Psoas muscle (tissue), 8 donors: ENCODE results near the gene MCCC2. TPM values are rescaled to one million over a fixed set of nuclear protein-coding genes. Genes with fewer than 3 reads are reported as not detected.

Source experiments
- ATAC-seq, 4 donors: fragments of 200-7000 bp; cut with Tn5 transposase; one replicate each; pipeline ENCODE4 v1.9.1; 2020; ENCODE audit warnings: moderate library complexity in 3 of 4, mild to moderate bottlenecking in 2 of 4
- DNase-seq, 2 donors: peaks; one replicate each; pipeline ENCODE4 v3.0.0-alpha.2; 2020
- H3K27ac ChIP-seq: fragments of 200-600 bp; one replicate; pipeline ENCODE4 v1.8.0; 2022
- H3K27me3 ChIP-seq, 3 donors: fragments of 200-600 bp in 1 of 3; one replicate each; pipeline versions ENCODE4 v1.6.1 to v1.8.0; 2013 to 2022; ENCODE audit warnings: low read length in 2 of 3, mild to moderate bottlenecking in 2 of 3, moderate library complexity in 1 of 3; ENCODE audit not compliant: insufficient read depth in 3 of 3
- H3K36me3 ChIP-seq, 2 donors: fragments of 200-600 bp in 1 of 2; one replicate each; pipeline versions ENCODE4 v1.6.1 to v1.8.0; 2013 to 2022; ENCODE audit warnings: low read depth in 1 of 2, mild to moderate bottlenecking in 1 of 2, moderate library complexity in 1 of 2; ENCODE audit not compliant: insufficient read depth in 1 of 2
- H3K4me1 ChIP-seq: fragments of 200-600 bp; one replicate; pipeline ENCODE4 v1.8.0; 2022
- H3K4me3 ChIP-seq: fragments of 200-600 bp; one replicate; pipeline ENCODE4 v1.8.0; 2022; ENCODE audit warnings: mild to moderate bottlenecking
- H3K9me3 ChIP-seq: fragments of 200-600 bp; one replicate; pipeline ENCODE4 v1.8.0; 2022
- WGBS, 3 donors: extraction: QIAGEN DNeasy Blood & Tissue Kit; methylation state at CpG; one replicate each; pipeline versions ENCODE4 v1.1.6 to v1.1.7; 2013; 5-methylcytosine and 5-hydroxymethylcytosine counted together
- intact Hi-C, 2 donors: fragments of 100-400 bp; cut with DNase I; formaldehyde crosslinking; loops; one replicate each; pipeline versions ENCODE4 v1.11.0 to v1.14.2; 2022
- polyA plus RNA-seq, 3 donors: library from polyadenylated mRNA; stranded (reverse); fragments of 200-250 nt; gene quantifications; one replicate each; pipeline ENCODE4 v1.2.3, GENCODE V29; 2013
- total RNA-seq, 4 donors: library from RNA; stranded (reverse); fragmentation: NEBNext Ultra II Directional in 2 of 4; extraction: Animal tissue kit (Norgen Biotek cat#: 25700) in 2 of 4; gene quantifications; one replicate each; pipeline versions ENCODE4 v1.2.1 to v1.2.4, GENCODE V29; 2021 to 2023
- TF ChIP-seq, protein P1 (sequence below): fragments of 200-600 bp; IDR thresholded peaks from one replicate; pipeline ENCODE4 v1.8.0; 2022; ENCODE audit warnings: antibody characterized with exemption
- donor health status: healthy with polysubstance abuse.
- donor health status: DM: no; HTN: no; CAD: no; lungs with moderate emphysema.
- donor health status: Bipolar disorder and iron deficiency.
- donor health status: healthy.
- donor health status: DM: yes; HTN: yes; CAD: no.
- donor health status: DM: no; HTN: no; CAD: no.
- donor health status: DM: no; HTN: no; CAD: no.
- donor health status: DM: yes; HTN: yes; CAD: no.

The MCCC2 gene
- total and polyA plus RNA-seq, 7 donors = 24.8 to 44.0 (median 39.0) TPM

DNA sequence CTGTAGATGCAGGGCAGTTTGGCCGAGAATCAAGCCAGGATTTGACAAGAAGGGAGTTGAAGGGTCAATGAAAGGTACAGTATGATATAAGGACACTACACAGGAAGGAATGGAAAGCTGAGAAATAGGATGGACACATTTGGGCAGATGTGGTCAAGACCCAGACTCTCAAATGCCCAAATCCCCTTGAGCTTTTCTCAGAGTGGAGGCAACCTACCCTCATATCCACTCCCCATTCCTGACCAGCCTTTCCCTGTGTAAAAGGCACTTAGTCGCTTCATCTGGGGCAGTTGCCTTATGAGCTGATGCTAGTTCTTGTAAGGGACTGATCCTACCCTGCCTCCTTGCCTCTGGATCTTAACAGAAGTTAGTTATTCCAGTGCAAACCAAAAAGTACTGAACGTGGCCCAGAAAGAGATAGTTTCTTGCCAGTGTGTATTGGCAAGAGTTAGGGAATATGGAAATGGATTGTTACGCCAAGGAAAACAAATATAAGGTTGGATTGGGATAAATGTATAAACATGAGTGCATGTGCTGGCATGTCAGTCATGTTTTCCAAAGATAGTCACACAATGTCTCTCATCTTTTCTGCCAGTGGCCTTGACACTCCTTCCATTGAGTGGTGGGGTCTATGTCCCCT, 4.1 kb upstream of the MCCC2 start:
- WGBS, 3 donors = 78 to 86% (median 85%) methylated on average over 4 of the region's 4 CpGs
- ATAC-seq (no peak), DNase-seq (no peak)
- Histone ChIP-seq H3K4me3 (no peak overlapping the region), H3K27me3 (no peaks in the 10 kb centered on the region), H3K4me1 (peaks cover 3% of the 10 kb centered on the region), H3K36me3 (no peaks in the 10 kb centered on the region), H3K27ac (no peak overlapping the region), H3K9me3 (no peaks in the 10 kb centered on the region)
- intact Hi-C loops = no loop called here
- TF ChIP-seq, protein P1, sequence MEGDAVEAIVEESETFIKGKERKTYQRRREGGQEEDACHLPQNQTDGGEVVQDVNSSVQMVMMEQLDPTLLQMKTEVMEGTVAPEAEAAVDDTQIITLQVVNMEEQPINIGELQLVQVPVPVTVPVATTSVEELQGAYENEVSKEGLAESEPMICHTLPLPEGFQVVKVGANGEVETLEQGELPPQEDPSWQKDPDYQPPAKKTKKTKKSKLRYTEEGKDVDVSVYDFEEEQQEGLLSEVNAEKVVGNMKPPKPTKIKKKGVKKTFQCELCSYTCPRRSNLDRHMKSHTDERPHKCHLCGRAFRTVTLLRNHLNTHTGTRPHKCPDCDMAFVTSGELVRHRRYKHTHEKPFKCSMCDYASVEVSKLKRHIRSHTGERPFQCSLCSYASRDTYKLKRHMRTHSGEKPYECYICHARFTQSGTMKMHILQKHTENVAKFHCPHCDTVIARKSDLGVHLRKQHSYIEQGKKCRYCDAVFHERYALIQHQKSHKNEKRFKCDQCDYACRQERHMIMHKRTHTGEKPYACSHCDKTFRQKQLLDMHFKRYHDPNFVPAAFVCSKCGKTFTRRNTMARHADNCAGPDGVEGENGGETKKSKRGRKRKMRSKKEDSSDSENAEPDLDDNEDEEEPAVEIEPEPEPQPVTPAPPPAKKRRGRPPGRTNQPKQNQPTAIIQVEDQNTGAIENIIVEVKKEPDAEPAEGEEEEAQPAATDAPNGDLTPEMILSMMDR = no peak

DNA sequence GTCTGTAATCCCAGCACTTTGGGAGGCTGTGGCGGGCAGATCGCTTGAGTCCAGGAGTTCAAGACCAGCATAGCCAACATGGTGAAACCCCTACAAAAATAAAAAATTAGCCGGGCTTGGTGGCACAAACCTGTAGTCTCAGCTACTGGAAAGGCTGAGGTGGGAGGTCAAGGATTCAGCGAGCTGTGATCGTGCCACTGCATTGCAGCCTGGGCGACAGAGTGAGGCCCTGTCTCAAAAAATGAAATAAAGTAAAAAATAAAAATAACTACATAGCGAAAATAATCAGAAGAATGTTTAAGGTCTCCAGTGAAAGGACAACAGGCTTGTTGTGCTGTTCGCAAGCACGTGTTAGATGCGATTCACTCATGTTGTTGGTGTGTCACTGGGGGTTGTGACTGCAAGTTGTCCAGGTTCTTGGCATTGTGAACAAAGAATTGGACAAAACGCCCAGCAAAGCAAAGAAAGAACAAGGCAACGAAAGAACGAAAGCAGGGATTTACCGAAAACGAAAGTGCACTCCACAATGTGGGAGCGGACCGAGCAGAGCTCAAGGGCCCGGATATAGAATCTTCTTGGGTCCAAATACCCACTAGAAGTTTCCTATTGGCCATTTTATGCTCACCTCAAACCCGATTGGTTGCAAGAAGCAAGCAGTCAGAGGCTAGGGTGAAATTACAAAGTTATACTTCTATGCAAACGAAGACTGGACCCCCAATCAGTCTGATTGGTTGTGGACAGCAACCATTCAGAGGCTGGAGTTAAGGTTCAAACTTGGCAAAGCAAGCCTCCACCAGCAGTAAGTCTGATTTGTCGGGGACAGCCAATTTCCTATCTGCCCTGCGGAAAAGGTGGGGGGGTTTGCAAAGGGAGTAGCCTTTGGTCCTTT, 844 bp upstream of the MCCC2 start:
- ATAC-seq (peak in 1 of 4 donors; percentile 15), DNase-seq (no peak)
- intact Hi-C loops = no loop called here
- WGBS, 3 donors = 79 to 85% (median 82%) methylated on average over 22 of the region's 22 CpGs
- no peaks in the 10 kb centered on the region for H3K27me3 ChIP-seq
- H3K9me3 ChIP-seq = no peaks in the 10 kb centered on the region
- H3K27ac ChIP-seq = peak overlapping the region; percentile 85
- H3K36me3 ChIP-seq = peaks cover 0 to 3% of the 10 kb centered on the region in 2 donors
- H3K4me1 ChIP-seq = peaks cover 14% of the 10 kb centered on the region
- TF ChIP-seq, protein P1 = no peak
- H3K4me3 ChIP-seq = peak overlapping the region; percentile 87

DNA sequence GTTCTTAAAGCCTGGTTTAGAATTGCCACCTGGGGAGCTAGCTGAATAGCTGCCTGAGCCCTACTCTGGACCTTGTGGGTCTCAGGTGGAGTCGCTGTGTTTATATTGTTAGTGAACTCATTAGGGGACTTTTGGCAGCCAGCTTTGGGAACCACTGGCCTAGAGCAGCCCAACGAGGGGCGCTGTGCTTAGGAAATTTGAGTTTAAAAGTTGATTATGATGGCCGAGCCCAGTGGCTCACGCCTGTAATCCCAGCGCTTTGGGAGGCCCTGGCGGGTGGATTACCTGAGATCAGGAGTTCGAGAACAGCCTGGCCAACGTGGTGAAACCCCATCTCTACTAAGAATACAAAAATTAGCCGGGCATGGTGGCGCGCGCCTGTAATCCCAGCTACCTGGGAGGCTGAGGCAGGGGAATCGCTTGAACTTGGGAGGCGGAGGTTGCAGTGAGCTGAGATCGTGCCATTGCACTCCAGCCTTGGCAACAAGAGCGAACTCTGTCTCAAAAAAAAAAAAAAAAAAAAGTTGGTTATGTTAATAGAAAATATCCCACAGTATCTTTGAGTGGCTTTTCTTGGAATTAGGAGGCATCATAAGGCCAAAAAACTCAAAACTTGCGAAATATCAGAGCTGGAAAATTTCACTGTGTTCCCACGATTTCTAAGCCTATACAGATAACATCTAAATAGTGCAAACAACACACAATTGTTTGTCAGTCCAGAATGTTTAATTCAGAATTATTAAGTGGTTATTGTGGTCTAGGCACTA, 809 bp downstream of the MCCC2 start:
- Histone ChIP-seq H3K9me3 (no peaks in the 10 kb centered on the region), H3K36me3 (peaks cover 0 to 4% of the 10 kb centered on the region in 2 donors), H3K4me1 (peaks cover 14% of the 10 kb centered on the region), H3K27me3 (no peaks in the 10 kb centered on the region), H3K27ac (peak overlapping the region; percentile 85), H3K4me3 (peak overlapping the region; percentile 87)
- intact Hi-C loops = no loop called here
- no peak for DNase-seq
- TF ChIP-seq, protein P1 = no peak
- ATAC-seq = peak in 1 of 4 donors; percentile 18
- WGBS, 3 donors = 68 to 71% (median 68%) methylated on average over 19 of the region's 19 CpGs

DNA sequence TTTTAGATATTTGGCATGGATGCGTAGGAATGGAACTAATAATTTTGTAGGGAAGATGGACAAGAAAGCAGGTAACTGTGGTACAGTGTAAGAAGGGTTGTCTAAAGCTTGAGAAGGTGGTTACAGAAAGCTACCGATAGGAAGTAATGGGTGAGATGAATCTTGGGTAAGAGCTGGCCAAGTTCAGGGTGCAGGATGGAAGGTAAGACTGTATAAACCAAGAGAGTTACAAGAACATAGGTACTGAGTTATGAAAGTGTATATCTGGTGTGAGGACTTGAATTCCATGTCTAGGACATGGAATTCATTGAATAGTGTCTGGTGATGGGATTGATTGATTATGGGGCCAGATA, 1.4 kb downstream of the MCCC2 start:
- no peak overlapping the region for H3K27ac ChIP-seq
- peak overlapping the region; percentile 87 for H3K4me3 ChIP-seq
- DNase-seq (no peak), ATAC-seq (no peak)
- no peaks in the 10 kb centered on the region for H3K9me3 ChIP-seq
- TF ChIP-seq, protein P1 = no peak
- peaks cover 14% of the 10 kb centered on the region for H3K4me1 ChIP-seq
- H3K27me3 ChIP-seq = no peaks in the 10 kb centered on the region
- 96 to 99% (median 99%) methylated on average over 2 of the region's 2 CpGs for WGBS, 3 donors
- H3K36me3 ChIP-seq = peaks cover 0 to 9% of the 10 kb centered on the region in 2 donors
- intact Hi-C loops = no loop called here
